Fibroblast of gingiva (primary cell): ENCODE results near the gene PPP2R5C.
A peak's percentile ranks its signal among the peaks of the same experiment; 100 is the strongest.

Experiments
- DNase-seq: peaks from one replicate; pipeline ENCODE4 v3.0.0-alpha.2; 2011; ENCODE audit warnings: low read depth

Gene PPP2R5C

DNA sequence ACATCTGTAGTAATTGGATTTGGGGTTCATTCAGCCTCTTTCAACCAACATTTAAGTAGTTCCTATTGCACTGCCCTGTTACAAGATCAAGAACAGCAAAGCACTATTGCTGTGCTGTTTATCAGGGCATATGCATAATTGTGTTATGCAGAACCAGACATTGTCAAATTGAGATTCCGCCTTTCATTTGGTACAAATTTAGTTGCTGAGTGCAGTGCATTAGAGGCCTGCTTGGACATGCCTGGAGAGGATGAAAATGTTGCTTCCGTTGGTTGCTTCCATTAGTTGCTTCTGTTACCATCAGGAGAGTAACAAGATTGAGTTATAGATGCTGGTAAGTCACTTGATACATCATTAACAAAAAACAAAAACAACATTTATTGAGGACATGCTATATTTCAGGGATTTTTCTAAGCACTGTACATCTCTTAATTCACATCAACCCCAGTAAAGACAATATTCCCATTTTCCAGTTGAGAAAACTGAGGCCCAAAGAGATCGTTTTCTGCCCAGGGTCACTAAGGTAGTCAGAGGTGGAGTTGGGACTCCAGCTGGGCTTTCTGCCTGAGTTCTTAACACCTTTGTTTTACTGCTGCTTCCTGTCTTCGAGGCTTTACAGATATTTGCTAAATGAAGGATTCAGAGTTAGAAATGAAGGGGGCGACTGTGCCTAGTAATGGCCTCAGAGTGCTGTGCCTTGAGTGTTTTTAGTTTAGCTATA is 79.3 kb downstream of the PPP2R5C start:
- DNase-seq, result no peak

DNA sequence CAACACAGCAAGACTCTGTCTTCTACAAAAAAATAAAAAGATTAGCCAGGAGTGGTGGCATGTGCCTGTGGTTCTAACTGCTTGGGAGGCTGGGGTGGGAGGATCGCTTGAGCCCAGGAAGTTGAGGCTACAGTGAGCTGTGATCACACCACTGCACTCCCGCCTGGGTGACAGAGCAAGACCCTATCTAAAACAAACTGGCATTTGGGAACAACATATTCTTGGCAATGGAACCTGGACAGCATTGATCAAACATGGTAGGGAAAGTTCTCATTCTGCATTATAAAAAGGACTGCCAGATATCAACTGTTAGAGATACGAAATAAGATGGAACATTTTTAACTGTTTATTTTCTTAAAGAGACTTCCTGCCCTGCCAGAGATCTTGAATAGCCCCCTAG is 81.5 kb downstream of the PPP2R5C start:
- no peak for DNase-seq

DNA sequence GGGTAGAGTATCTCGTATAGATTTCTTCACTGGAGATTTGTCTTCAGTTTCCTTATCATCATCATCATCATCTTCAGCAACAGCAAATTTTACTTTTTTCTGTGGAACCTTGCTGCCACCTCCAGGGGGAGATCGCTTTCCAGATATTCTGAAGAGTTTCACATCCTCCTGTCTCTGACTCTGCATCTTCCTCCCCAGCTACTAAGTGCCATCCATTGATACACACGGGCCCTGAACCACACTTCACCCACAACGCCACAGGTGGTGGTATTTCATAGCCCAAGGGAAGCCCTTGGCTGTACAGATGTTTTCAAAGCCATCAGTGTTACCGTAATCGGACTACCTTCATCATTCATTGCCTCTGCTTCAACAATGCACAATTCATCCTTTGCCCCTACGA is 82.2 kb downstream of the PPP2R5C start:
- no peak for DNase-seq

DNA sequence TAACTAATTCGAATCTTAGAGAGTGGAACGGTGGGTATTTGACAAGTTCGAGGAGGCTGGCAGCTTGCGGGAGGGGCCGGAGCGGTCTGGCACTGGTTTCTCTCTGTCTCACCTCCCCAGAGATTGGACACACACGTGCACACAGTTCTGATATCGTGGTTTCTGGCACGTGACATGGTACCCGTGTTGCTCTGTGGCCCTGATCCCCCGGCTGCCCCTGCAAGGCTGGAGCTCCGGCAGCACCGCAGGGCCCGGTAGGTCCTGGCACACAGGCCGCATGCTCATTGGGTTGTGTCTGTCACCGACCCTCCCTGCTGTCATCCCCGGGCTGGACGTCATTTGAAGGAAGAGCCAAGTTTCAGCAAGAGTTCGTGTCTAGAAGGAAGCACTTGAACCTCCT is 82.7 kb downstream of the PPP2R5C start:
- DNase-seq, result no peak

DNA sequence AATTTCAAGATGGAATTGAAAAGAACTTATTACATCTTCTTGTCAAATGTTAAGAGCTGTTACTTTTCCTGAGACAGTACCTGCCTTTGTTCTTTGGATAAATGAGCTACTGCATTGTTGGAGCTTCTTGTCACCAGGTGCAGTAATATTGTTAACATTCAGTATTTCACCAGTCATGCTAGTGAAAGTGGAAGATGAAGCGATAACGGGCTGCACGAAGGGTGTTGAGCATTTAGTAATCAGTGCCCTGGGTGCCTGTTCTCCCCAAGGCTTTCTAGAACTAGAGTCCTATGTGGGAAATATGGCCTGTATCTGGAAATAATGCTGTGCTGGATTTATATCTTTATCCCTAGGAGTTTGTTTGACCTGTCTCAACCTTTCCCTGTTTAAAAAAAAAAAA is 83.2 kb downstream of the PPP2R5C start:
- DNase-seq, result no peak

DNA sequence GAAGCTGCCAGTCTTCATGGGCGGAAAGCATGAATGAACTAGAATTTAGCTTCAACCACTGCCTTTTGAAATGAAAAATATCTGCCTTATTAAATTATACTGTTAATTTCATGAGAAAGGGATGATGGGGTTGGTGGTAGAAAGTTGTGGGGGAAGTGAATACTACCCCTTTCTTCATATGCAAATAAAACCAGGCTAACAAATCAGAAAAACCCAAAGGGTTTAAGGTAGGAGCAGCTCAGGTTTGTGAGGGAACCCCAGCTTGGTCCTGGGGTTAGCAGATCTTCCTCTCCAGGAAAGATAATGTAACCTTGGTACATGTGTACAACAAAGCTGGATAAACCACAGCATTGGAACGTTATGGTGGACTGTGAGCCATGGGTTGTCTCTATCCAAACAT is 84.0 kb downstream of the PPP2R5C start:
- no peak for DNase-seq

DNA sequence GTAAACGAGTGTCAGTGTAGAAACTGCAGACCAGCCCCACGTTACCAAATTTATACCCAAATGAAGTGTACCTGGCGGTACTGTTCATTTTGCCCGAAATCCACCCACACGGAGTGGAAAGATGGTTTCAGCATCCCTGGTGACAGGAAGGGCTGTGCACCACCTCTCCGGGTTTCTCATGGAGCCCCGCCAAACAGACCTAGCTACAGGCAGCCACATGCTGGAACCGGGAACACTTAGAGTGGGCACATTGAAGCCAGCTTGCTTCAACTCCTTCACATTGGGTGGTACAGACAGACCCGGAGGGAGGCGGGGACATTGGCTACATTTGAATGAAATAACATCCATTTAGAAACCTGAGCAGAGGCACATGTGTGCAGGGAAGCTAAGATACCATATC is 84.4 kb downstream of the PPP2R5C start:
- no peak for DNase-seq

DNA sequence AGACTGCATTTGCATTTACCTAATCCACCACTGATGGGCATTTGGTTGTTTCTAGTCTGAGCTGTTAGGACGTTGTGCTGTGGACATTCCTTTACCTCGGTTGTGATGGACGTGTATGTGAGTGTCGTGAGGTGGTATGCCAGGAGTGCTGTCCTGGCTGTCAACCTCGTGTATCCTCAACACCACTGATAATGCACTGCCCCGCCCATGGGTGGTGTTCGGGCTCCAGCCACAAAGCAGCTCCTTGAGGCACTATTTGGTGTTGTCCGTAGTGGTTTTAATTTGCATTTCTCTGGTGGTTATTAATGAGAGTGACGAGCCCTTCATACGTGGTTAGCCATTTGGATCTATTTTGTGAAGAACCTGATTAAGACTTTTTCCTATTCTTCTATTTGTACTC is 87.6 kb downstream of the PPP2R5C start:
- DNase-seq, result no peak

DNA sequence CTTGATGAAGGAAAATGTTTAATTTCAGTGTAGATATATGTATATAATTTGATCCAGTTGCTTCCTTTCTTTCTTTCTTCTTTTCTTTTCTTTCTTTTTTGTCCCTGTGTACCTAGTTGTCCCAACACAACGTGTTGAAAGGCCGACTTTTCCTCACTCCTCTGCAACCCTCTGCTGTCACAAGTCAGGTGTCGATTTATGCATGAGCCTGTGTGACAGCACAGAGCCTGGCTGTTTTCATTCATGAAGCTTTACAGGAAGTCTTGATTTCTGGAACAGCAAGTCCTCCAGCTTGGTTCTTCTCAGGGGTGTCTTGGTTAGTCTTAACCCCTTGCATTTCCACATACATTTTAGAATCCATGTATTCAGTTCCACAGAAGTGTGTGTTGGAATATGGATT is 88.1 kb downstream of the PPP2R5C start:
- no peak for DNase-seq

DNA sequence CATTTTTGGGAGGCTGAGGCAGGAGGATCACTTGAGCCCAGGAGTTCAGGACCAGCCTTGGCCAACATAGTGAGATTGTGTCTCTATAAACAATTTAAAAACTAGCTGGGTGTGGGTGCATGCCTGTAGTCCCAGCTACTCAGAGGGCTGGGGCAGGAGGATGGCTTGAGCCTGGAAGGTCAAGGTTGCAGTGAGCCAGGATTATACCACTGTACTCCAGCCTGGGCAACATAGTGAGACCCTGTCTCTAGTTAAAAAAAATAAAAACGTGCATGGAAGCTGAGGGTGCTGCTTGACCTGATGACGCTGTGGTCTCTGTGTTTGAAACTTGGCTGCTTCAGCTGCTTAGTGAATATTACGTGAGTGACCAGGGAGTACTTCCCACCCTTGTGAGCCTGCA is 89.7 kb downstream of the PPP2R5C start:
- DNase-seq, result no peak

DNA sequence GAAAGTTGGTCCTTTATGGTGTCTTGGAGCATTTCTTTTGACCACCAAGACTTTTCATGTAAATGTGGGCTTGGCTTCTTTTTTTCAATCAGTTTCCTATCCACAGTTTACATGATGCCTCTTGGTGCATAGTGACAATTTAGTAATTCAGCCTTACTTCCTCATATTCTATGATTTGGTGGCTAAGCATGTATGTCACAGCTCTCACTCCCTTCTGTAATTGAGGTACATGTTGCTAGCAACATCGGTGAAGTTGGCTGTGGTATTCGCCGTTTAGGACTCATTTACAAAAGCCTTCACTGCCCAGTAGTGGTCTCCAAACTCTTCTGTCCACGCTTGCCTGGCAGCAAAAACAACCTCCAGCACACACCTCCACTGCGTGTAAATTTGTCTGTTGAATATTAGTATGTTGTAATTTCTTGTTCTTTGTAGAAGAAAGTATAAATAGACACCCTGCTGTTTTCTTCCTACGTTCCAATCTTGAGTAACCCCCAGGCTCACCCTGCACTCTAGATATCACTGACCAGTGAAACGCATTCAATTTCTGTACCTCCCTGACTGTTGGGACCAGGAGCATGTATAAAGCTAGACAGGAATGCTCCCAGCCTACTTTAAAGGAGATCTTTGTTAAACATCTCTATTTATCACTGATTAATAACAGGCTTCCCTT is 90.4 kb downstream of the PPP2R5C start:
- no peak for DNase-seq

DNA sequence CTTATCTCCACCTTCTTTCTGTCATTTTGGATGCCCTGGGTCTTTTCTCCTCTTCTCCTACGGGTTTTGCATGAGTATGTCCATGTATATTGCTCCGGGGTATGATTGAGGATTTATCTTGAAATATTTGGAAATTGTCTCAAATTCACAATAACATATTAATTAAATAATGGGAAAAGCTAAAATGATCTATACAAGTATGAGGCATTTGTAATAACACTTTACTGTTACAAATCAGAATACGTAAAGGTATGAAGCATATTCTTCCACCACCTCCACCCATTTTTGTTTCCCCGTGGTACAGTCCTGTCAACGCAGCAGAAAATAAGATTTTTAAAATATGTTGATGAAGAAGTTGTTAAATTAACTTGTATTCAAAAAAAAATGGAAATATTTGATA is 91.3 kb downstream of the PPP2R5C start:
- DNase-seq, result no peak

DNA sequence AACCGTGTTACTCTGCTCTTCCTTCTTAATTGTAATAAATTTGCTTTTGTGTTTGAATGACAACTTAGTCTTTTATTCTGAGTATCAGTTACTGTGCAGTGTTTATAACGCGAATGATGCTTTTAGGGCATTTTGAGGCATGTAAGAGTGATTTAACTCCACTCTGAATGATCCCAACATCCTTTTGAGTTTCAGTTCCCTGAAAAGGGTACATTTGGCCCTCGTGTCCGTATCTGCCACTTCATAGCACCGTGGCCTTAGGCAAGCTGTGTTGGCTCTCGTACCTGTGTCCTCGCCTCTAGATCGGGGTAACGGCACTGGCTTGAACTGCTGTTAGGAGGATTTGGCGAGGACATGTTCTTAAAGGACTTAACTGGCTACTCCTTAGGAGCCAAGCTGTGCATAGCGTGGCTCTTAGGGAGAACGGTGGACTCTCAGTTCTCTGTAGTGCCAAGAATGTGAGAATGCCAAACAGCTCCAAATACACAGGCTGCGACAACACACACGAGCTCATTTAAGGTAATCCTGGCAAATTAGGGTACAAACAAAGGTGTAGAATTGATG is 92.0 kb downstream of the PPP2R5C start:
- DNase-seq, result no peak

DNA sequence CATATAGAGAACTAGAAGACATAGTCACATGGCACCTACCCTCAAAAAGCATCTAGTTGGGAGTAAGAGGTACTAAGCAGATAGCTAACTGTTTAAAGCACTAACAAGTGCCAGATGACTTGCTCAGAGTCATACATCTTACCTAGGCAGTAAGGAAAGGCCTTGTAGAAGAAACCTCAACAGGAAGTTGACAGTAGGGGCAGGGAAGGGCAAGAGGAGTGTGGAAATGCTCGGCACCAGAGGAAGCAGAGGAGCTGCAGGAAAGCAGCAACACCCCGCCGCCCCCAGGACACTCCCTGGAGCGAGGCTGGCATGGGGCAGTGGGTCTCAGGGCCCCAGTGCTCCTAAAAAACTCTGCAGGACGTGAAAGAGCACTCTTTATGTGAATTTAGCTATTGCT is 92.9 kb downstream of the PPP2R5C start:
- DNase-seq, result no peak

DNA sequence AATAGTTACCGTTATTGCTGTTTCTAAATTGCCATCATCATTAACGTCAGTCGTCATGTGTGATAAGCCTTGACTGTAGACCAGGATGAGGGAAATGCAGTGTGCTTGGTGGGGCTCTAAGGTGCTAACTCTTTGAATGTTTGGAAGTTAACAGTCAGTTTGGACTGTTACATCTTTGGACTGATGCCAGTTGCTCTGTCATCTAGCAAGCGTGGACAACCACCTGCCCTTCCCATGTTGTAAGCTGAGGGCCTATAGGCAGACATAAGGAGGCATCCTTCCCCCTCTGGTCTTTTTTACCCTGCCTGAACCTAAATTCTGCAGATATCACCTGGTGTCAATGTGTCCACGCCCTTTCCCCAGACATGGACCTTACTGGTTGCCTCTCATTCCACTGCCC is 94.4 kb downstream of the PPP2R5C start:
- no peak for DNase-seq

DNA sequence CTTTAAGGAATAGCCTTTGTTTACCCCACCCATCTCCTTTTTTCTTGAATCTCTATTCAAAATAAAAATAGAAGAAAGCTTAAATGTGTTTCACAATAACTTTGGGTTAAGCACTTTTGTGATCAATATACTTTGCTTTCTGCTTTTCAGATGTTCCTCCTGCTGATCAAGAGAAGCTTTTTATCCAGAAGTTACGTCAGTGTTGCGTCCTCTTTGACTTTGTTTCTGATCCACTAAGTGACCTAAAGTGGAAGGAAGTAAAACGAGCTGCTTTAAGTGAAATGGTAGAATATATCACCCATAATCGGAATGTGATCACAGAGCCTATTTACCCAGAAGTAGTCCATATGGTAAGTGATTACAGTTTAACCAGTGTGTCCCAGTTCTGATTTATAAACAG is 95.0 kb downstream of the PPP2R5C start:
- DNase-seq, result no peak

DNA sequence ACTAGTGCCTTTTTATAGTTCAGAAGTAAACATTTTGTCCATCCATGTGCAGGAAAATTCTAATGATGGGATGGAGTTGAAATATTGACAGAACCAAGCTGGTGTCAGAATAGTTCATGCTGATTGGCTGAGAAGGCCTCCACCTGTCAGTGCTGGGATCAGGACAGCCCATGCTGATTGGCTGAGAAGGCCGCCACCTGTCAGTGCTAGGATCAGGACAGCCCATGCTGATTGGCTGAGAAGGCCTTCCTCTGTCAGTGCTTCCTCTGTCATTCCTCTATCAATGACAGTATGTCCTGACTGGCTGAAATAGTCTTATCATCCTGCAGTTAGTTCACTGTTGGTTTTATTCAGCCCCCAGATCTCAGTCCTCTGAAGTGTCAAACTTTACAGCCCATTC is 95.7 kb downstream of the PPP2R5C start:
- no peak for DNase-seq

DNA sequence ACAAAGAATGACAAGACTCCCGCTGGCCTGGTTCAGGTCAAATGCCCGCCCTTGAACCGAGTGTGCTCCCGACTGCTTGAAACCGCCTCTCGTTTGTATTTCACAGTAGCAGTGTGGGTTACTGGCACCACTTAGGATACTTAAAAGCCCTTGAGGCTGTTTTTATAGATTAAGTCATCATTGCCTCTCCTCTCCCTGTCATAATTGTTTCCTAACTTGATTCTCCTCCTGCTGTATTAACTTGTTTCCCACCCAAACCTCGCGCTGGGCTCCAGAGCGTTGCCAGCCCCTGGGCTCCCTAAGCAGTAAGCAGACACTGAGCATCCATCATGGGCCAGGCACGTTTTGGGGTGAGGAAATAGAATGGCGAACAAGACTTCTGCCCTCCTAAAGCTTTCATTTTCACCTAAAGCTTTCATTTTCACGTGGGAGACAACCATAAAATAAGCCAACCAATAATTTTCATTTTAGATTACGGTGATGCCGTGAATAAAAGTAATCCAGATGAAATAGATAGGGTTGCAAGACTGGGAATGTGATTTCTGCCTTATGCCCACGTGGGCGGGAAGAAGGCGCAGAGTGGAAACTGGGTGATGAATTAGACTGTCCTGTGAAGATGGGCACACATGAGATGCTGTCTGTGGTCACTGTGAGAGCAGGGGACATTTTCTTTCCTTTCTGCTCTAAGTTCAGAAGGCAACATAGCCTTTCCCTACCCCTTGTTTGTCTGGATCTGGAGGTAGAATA is 97.5 kb downstream of the PPP2R5C start:
- DNase-seq, result no peak

DNA sequence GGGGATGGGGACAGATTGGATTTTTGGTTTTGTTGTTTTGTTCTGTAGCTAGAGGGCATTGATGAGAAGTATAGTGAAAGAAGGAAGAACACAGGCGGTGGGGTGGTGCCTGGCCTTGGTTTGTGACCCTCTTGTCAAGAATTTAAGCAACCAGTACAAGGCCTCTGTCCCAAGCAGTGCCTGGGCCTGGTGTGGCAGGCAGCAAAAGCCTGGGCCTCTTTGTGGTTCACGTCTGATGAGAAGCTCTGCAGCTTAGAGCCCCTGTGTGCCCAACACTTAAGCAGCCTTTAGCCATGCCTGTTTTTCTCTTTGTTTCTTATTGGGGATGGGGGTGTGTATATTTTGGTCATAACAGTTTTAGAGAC is 98.0 kb downstream of the PPP2R5C start:
- no peak for DNase-seq

DNA sequence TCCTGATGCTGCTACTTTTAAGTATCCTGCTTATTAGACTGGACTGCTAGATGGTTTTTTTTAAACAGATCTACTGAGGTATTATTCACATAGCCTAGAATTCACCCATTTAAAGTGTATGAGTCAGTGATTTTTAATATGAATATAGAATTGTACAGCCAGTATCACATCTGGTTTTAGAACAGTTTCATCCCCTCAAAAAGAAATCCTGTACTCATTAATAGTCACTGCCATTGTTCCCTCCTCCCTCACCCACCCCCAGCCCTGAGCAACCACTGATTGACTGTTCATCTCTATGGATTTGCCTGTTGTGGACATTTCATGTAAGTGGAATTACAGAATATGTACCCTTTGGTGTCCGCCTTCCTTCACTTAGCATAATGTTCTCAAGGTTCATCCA is 98.4 kb downstream of the PPP2R5C start:
- no peak for DNase-seq

DNA sequence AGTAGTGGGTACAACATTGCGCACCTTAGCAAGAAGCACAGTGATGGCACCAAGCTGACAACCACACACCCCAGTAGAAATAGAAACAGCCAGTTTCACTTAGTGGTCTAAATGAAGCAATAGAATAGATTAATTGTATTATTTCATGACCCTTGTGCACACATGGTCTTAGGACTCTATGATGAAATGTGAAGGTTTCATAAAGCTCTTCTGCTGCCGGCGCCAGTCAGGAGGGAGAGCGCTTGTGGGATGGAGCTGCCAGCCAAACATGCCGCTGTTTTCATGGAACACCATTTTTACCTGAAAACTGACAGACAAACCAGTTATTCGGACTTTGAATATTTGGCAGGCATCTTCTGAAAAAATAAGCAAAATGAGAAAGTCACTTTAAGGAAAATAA is 100.0 kb downstream of the PPP2R5C start:
- peak; percentile 57 for DNase-seq

DNA sequence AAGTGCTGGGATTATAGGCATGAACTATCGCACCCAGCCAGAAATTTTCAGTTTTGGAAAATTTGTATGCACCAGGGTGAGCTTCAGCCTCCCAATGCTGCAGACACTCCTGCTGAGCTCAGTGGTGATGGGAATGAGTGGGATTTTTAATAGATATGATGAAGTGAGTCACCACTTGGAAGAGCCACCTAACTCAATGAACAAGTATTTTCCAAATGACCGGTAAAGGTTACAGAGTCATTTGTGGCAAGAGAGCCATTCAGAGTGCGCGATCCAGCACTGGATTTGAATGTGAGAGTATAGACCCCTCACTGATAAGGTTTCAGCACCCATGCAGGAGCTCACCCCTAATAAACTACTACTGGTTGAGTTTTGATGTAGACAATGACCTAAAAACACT is 100.7 kb downstream of the PPP2R5C start:
- DNase-seq, result no peak

DNA sequence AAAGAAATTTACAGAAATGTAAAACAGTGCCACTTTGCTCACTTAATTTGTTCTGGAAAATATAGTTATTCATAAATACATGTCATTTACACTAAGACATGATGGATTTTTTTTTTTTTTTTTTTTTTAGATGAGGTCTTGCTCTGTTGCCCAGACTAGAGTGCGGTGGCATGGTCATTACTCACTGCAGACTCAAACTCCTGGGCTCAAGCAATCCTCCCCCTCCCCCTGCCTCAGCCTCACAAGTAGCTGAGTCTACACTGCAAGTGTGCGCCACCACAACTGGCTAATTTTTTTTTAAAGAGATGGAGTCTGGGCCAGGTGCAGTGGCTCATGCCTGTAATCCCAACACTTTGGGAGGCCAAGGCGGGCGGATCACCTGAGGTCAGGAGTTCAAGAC is 101.2 kb downstream of the PPP2R5C start:
- DNase-seq, result no peak
